Osteocyte (in vitro differentiated cells): ENCODE data around the gene DNER. TPM values are rescaled to one million over a fixed set of nuclear protein-coding genes. Genes with fewer than 3 reads are reported as not detected.

Experiments used
- DNase-seq: peaks from one replicate; pipeline ENCODE4 v3.0.0; 2021; ENCODE audit warnings: mixed read lengths; ENCODE audit not compliant: unreplicated experiment; ENCODE audit errors: extremely low spot score
- H3K27ac Mint-ChIP-seq: one replicate; pipeline ENCODE4 v1.8.0; 2021; ENCODE audit warnings: mild to moderate bottlenecking, mixed read lengths; ENCODE audit not compliant: unreplicated experiment
- H3K27me3 Mint-ChIP-seq: one replicate; pipeline ENCODE4 v1.8.0; 2021; ENCODE audit warnings: mixed read lengths; ENCODE audit not compliant: unreplicated experiment
- H3K36me3 Mint-ChIP-seq: one replicate; pipeline ENCODE4 v1.8.0; 2021; ENCODE audit warnings: mixed read lengths; ENCODE audit not compliant: unreplicated experiment
- H3K4me1 Mint-ChIP-seq: one replicate; pipeline ENCODE4 v1.8.0; 2021; ENCODE audit warnings: mixed read lengths; ENCODE audit not compliant: unreplicated experiment
- H3K4me3 Mint-ChIP-seq: one replicate; pipeline ENCODE4 v1.8.0; 2021; ENCODE audit warnings: mild to moderate bottlenecking, moderate library complexity, mixed read lengths; ENCODE audit not compliant: unreplicated experiment
- H3K9me3 Mint-ChIP-seq: one replicate; pipeline ENCODE4 v1.8.0; 2021; ENCODE audit warnings: mixed read lengths; ENCODE audit not compliant: unreplicated experiment
- total RNA-seq: library from RNA; stranded (reverse); gene quantifications from 2 replicates; pipeline ENCODE4 v1.2.1, GENCODE V29; 2021
- TF ChIP-seq, protein P1 (sequence below): fragments of 200-600 bp; sonication (generic); IDR thresholded peaks from 2 replicates; pipeline ENCODE4 v1.5.0; 2021; ENCODE audit warnings: antibody characterized with exemption, mild to moderate bottlenecking, moderate library complexity

Gene DNER
- total RNA-seq, 1 donor from 2014 or later = 0.19 TPM

- Mint-ChIP-seq H3K4me3 (no peak overlapping the region), H3K9me3 (no peaks in the 10 kb centered on the region), H3K4me1 (no peaks in the 10 kb centered on the region), H3K27me3 (peaks cover 5% of the 10 kb centered on the region), H3K27ac (no peak overlapping the region), H3K36me3 (no peaks in the 10 kb centered on the region)
- TF ChIP-seq, protein P1, sequence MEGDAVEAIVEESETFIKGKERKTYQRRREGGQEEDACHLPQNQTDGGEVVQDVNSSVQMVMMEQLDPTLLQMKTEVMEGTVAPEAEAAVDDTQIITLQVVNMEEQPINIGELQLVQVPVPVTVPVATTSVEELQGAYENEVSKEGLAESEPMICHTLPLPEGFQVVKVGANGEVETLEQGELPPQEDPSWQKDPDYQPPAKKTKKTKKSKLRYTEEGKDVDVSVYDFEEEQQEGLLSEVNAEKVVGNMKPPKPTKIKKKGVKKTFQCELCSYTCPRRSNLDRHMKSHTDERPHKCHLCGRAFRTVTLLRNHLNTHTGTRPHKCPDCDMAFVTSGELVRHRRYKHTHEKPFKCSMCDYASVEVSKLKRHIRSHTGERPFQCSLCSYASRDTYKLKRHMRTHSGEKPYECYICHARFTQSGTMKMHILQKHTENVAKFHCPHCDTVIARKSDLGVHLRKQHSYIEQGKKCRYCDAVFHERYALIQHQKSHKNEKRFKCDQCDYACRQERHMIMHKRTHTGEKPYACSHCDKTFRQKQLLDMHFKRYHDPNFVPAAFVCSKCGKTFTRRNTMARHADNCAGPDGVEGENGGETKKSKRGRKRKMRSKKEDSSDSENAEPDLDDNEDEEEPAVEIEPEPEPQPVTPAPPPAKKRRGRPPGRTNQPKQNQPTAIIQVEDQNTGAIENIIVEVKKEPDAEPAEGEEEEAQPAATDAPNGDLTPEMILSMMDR = no peak
- DNase-seq = no peak
Measured at GRCh38 chr2:229640636-229641035, 73.7 kb downstream of the DNER start.

GRCh38 chr2:229636571-229636970, 77.8 kb downstream of the DNER start:
- Mint-ChIP-seq H3K9me3 (no peaks in the 10 kb centered on the region), H3K27ac (no peak overlapping the region), H3K27me3 (peaks cover 7% of the 10 kb centered on the region), H3K4me3 (no peak overlapping the region), H3K4me1 (no peaks in the 10 kb centered on the region), H3K36me3 (no peaks in the 10 kb centered on the region)
- no peak for DNase-seq
- TF ChIP-seq, protein P1 = no peak

DNA sequence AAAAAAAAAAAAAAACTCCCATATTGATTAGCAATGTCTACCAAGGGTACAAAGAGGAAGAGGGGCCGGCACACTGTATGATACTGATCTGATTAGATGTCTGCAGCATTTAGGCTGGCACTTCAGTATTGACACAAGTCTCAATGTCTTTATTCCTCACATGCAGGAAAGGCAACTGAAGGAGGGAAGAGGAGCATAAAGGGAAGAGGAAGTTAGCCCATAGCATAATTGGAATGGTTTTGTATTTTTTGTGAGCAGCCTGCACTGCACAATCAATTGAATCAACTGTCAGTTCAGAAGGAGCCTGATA, 79.0 kb downstream of the DNER start:
- no peak for DNase-seq
- no peaks in the 10 kb centered on the region for H3K9me3 Mint-ChIP-seq
- H3K4me1 Mint-ChIP-seq = no peaks in the 10 kb centered on the region
- TF ChIP-seq, protein P1 = no peak
- peaks cover 2% of the 10 kb centered on the region for H3K27me3 Mint-ChIP-seq
- H3K4me3 Mint-ChIP-seq = no peak overlapping the region
- H3K36me3 Mint-ChIP-seq = no peaks in the 10 kb centered on the region
- H3K27ac Mint-ChIP-seq = no peak overlapping the region

DNA sequence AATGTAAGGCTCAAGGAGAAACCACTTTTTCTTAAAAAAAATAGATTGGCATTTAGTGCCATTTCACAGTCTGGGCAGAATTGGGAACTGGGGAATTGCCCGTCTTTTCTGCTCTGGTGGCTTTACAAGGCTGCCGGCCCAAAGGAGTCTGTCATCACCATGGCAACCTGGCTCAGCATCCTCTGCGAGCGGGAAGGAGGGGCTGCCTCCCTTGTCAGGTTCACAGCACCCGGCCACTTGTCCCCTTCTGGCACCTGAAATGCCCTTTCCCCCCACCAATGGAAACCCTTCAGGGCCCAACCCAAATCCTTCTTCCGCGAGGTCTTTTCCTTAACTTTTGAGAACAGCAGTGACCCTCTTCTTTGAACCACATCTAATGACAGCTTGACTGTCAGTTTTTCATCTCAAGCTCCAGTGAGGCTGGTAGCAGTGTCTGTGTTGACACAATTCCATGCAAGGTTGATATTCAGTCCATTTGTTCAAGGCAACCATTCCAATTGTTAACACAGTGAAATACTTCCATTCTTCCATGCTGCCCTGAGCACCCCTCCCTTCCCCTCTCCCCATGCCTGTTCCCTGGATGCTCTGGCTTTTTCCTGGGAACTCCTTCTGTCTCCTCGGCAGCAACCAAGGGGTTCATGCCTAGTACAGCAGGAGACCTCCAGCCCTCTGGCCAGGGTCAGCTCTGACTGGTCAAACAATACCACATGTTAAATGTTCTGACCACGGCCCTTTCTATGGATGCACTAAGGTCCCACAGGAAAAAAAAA, 79.6 kb downstream of the DNER start:
- H3K4me3 Mint-ChIP-seq = no peak overlapping the region
- H3K36me3 Mint-ChIP-seq = no peaks in the 10 kb centered on the region
- no peaks in the 10 kb centered on the region for H3K4me1 Mint-ChIP-seq
- peaks cover 2% of the 10 kb centered on the region for H3K27me3 Mint-ChIP-seq
- H3K9me3 Mint-ChIP-seq = no peaks in the 10 kb centered on the region
- H3K27ac Mint-ChIP-seq = no peak overlapping the region
- no peak for DNase-seq
- TF ChIP-seq, protein P1 = no peak

DNA sequence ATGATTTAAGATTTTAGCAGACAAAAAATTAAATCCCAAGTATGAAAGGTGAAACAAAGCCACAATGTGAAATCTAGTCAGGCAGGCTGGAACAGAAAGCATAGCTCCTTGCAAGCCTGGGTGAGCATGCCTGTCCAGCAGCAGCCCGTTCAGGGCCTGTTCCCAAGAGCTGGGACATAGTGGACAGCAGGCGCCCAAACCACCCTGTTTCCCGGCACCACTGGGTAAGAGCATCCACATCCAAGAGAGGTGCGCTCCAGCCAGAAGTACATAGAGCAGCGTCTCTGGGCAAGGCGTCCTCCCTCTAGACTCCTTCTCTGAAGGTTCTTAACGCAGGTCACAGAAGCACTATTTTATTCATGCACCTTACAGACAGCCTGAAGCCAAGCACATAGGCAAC, 80.8 kb downstream of the DNER start:
- no peak overlapping the region for H3K4me3 Mint-ChIP-seq
- H3K9me3 Mint-ChIP-seq = no peaks in the 10 kb centered on the region
- H3K27me3 Mint-ChIP-seq = peaks cover 2% of the 10 kb centered on the region
- DNase-seq = no peak
- no peak overlapping the region for H3K27ac Mint-ChIP-seq
- TF ChIP-seq, protein P1 = no peak
- H3K4me1 Mint-ChIP-seq = no peaks in the 10 kb centered on the region
- H3K36me3 Mint-ChIP-seq = no peaks in the 10 kb centered on the region
